PC-3 (cell line): ENCODE measurements around the gene STX16. TPM values are rescaled to one million over a fixed set of nuclear protein-coding genes. Genes with fewer than 3 reads are reported as not detected.

Experiments
- ATAC-seq: fragments of 200-7000 bp; cut with Tn5 transposase; 2 replicates; pipeline ENCODE4 v1.9.1; 2020; ENCODE audit warnings: mild to moderate bottlenecking, moderate library complexity
- BruUV-seq: library from RNA; stranded (reverse); fragments of 400-500 nt; replicated peaks from 2 replicates; lab custom pipeline; 2021; lab: Mats Ljungman, UMichigan
- CTCF ChIA-PET: fragments of 300-600 bp; sonication (Branson Sonifier 250); formaldehyde crosslinking; loops from one replicate; lab custom pipeline; 2022; ENCODE audit warnings: antibody characterized with exemption; lab: Charles Lee
- POLR2A ChIA-PET: fragments of 300-600 bp; sonication (Branson Sonifier 250); formaldehyde crosslinking; loops from one replicate; lab custom pipeline; 2022; ENCODE audit warnings: antibody characterized with exemption; ENCODE audit not compliant: unreplicated experiment; lab: Charles Lee
- DNase-seq: peaks from one replicate; pipeline ENCODE4 v3.0.0-alpha.2; 2015
- H2AFZ ChIP-seq: fragments of 300-600 bp; sonication (generic); 2 replicates; pipeline ENCODE4 v1.6.0; 2016; ENCODE audit warnings: antibody characterized with exemption, low read length
- H3F3A ChIP-seq: fragments of 300-600 bp; sonication (generic); one replicate; pipeline ENCODE4 v1.6.0; 2017; ENCODE audit warnings: antibody characterized with exemption, low read length, control low read depth, mild to moderate bottlenecking; ENCODE audit not compliant: unreplicated experiment
- H3K27ac ChIP-seq: fragments of 300-600 bp; sonication (generic); 2 replicates; pipeline ENCODE4 v1.5.1; 2016; ENCODE audit warnings: mild to moderate bottlenecking, low read length
- H3K27me3 ChIP-seq: fragments of 300-600 bp; sonication (generic); 2 replicates; pipeline ENCODE4 v1.6.1; 2016; ENCODE audit warnings: low read length, mixed read lengths
- H3K36me3 ChIP-seq: fragments of 300-600 bp; sonication (generic); 2 replicates; pipeline ENCODE4 v1.6.1; 2016; ENCODE audit warnings: low read depth, mixed run types, low read length, mixed read lengths
- H3K4me1 ChIP-seq: fragments of 300-600 bp; sonication (generic); 2 replicates; pipeline ENCODE4 v1.5.1; 2016; ENCODE audit warnings: low read length; ENCODE audit not compliant: insufficient read depth
- H3K4me2 ChIP-seq: fragments of 300-600 bp; sonication (generic); 2 replicates; pipeline ENCODE4 v1.6.0; 2016; ENCODE audit warnings: low read length
- H3K4me3 ChIP-seq: fragments of 300-600 bp; sonication (generic); 2 replicates; pipeline ENCODE4 v1.5.1; 2016; ENCODE audit warnings: mild to moderate bottlenecking, low read length, mixed read lengths
- H3K79me2 ChIP-seq: fragments of 300-600 bp; sonication (generic); 2 replicates; pipeline ENCODE4 v1.6.1; 2017; ENCODE audit warnings: low read length, mixed read lengths
- H3K9ac ChIP-seq: fragments of 300-600 bp; sonication (generic); 2 replicates; pipeline ENCODE4 v1.6.0; 2016; ENCODE audit warnings: mild to moderate bottlenecking, low read length
- H3K9me2 ChIP-seq: fragments of 300-600 bp; sonication (generic); replicated peaks from 2 replicates; pipeline ENCODE4 v1.6.1; 2016; ENCODE audit warnings: mixed run types, low read length, mixed read lengths
- H3K9me3 ChIP-seq: fragments of 300-600 bp; sonication (generic); 2 replicates; pipeline ENCODE4 v1.6.1; 2016; ENCODE audit warnings: low read length, mixed read lengths
- H4K20me1 ChIP-seq: fragments of 300-600 bp; sonication (generic); 2 replicates; pipeline ENCODE4 v1.6.1; 2016; ENCODE audit warnings: low read length, mixed read lengths
- CTCF ChIP-seq: fragments of 300-600 bp; sonication (generic); conservative IDR thresholded peaks from 2 replicates; pipeline ENCODE4 v1.5.1; 2017; ENCODE audit warnings: antibody characterized with exemption, low read depth, mild to moderate bottlenecking, low read length
- EZH2 ChIP-seq: fragments of 300-600 bp; sonication (generic); IDR thresholded peaks from one replicate; pipeline ENCODE4 v1.6.1; 2017; ENCODE audit warnings: antibody characterized with exemption, mild to moderate bottlenecking, low read length; ENCODE audit not compliant: unreplicated experiment
- EZH2phosphoT487 ChIP-seq: fragments of 300-600 bp; sonication (generic); IDR thresholded peaks from 2 replicates; pipeline ENCODE4 v1.6.1; 2018; ENCODE audit warnings: mild to moderate bottlenecking, antibody characterized with exemption, low read length, borderline replicate concordance
- intact Hi-C: fragments of 100-400 bp; cut with micrococcal nuclease; formaldehyde crosslinking; loops from 2 replicates; pipeline ENCODE4 v1.9.0; 2023
- total RNA-seq: library from RNA; depleted of rRNA; stranded (reverse); fragments of >200 nt; gene quantifications from 2 replicates; pipeline ENCODE4 v1.2.3, GENCODE V29; 2014

STX16 gene
- total RNA-seq, 1 experiment from 2014 or later = 44.2 TPM

DNA sequence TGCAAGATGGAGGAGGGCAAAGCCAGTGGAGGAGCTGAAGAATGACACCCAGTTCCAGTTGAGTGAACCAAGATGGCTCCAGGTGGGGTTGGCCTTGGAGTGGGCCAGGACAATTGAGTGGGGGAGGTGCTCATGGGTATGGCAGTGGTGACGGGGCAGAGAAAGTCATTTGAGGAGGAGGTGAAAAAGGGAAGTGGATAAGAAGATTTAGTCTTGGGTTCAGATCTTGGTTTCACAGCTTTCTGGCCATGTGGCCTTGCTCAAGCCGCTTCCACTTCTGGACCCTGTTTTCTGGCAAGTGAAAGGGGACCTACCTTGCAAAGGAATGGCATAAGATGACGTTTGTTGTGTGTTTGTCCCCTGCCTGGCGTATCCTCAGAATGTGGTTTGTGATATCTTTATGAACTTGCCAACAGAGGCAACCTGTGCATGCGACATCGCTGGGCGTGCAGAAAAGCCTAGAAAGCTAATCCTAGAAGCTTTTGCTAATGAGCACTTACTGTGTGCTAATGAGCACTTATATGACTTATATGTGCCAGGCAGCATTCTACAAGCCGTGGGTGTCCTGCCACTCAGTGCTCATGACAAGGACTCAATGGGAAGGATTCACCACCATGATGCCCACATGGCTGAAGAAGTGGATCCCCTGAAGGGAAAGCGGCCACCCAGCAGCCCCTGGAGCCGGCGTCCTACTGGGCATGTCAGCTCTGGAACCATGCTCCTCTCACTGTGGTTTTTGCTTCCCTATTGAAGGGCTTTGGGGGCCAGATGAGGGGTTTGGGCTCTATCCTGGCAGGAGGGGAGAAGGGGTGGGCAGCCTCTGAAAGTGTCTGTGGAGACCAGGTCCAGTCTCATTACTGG lies 23.6 kb upstream of the STX16 start:
- Histone ChIP-seq H3K4me2 (no peak overlapping the region), H3K36me3 (peaks cover 5% of the 10 kb centered on the region; the same call in 1 of the 2 replicates), H3K4me1 (peaks cover 51% of the 10 kb centered on the region), H3K9me2 (no peaks in the 10 kb centered on the region), H3K27ac (no peak overlapping the region), H3K9ac (no peak overlapping the region), H3K79me2 (no peaks in the 10 kb centered on the region), H3K9me3 (0 out of 2 replicates have a peak, but pooled peaks cover 6% of the 10 kb centered on the region), H3K27me3 (no peaks in the 10 kb centered on the region), H3K4me3 (no peak overlapping the region), H2AFZ (no peak overlapping the region), H4K20me1 (no peaks in the 10 kb centered on the region), H3F3A (no peaks in the 10 kb centered on the region)
- intact Hi-C loops = no loop called here
- no peak for ATAC-seq
- no TSS peak for BruUV-seq
- POLR2A ChIA-PET = no interaction called here
- DNase-seq = no peak
- CTCF ChIA-PET = no interaction called here
- no peak for TF ChIP-seq EZH2phosphoT487
- TF ChIP-seq CTCF = no peak
- TF ChIP-seq EZH2 = no peak

DNA sequence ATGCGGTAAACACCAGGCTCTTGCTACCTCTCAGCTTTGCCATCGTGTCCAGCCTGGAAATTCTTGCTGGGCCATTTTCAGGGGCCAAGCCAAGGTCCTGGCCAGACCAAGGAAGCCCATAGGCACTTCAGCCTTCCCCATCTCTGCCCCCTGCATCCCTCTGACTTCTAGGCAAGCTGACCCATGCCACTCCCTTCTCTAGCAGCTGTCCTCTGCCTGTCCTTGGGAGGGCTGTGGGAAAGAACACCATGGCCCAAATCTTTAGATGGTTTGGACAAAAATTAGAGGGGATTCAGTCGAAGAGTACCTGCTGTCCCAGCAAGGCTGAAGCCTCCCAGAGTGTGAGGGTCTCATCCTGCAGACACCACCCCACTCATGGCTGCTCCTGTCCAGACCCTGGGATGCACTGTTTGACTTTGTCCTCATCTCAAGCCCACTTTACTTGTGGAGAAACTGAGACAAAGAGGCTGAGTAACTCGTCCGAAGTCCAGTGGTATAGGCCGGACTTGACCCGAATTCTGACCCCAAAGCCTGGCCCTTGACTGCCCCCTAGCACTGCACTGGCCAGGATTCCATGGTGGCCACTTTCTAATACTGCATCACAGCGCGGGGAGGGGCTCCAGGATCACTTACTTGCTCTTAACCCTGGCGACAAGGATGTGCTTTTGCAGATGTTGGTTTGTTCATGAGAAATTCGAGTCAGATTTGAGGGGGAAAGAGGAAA lies 22.4 kb upstream of the STX16 start:
- no peaks in the 10 kb centered on the region for H3K36me3 ChIP-seq
- H3K9ac ChIP-seq = no peak overlapping the region
- H3K27ac ChIP-seq = no peak overlapping the region
- ATAC-seq (no peak), DNase-seq (no peak)
- intact Hi-C loops = no loop called here
- H3K27me3 ChIP-seq = no peaks in the 10 kb centered on the region
- ChIA-PET POLR2A (no interaction called here), CTCF (no interaction called here)
- H3K4me2 ChIP-seq = no peak overlapping the region
- BruUV-seq = no TSS peak
- no peak overlapping the region for H2AFZ ChIP-seq
- H4K20me1 ChIP-seq = no peaks in the 10 kb centered on the region
- H3K9me2 ChIP-seq = no peaks in the 10 kb centered on the region
- H3K9me3 ChIP-seq = no peaks in the 10 kb centered on the region
- H3F3A ChIP-seq = no peaks in the 10 kb centered on the region
- no peak overlapping the region for H3K4me3 ChIP-seq
- H3K4me1 ChIP-seq = peaks cover 45% of the 10 kb centered on the region
- no peaks in the 10 kb centered on the region for H3K79me2 ChIP-seq
- TF ChIP-seq EZH2phosphoT487 (no peak), CTCF (no peak), EZH2 (no peak)
